ENCODE data around the gene WFIKKN1.

WFIKKN1 gene

GRCh38 chr16:619476-620100, 11.2 kb upstream of the WFIKKN1 start:
- Histone ChIP-seq H3K27ac (no peak overlapping the region), H3K27me3 (no peaks in the 10 kb centered on the region), H3K9me3 (no peaks in the 10 kb centered on the region), H4K20me1 (peaks cover 81% of the 10 kb centered on the region), H3K36me3 (peaks cover 16% of the 10 kb centered on the region; the same call in 1 of the 2 replicates), H3K4me2 (no peak overlapping the region), H3K9ac (no peak overlapping the region), H3K4me3 (no peak overlapping the region), H3K4me1 (peaks cover 52% of the 10 kb centered on the region)
- no peak for TF ChIP-seq Cebpa-rat (IDR thresholded peaks at IDR 0.05)

GRCh38 chr16:620700-621525, 9.9 kb upstream of the WFIKKN1 start:
- no peak for TF ChIP-seq Cebpa-rat (IDR thresholded peaks at IDR 0.05)
- H4K20me1 ChIP-seq, result peaks cover 83% of the 10 kb centered on the region
- H3K27ac ChIP-seq, result peak overlapping the region; percentile 44
- H3K9me3 ChIP-seq, result no peaks in the 10 kb centered on the region
- peaks cover 25% of the 10 kb centered on the region for H3K36me3 ChIP-seq
- no peak overlapping the region for H3K4me3 ChIP-seq
- H3K4me1 ChIP-seq, result peaks cover 51% of the 10 kb centered on the region
- peak overlapping the region; percentile 56 for H3K4me2 ChIP-seq
- H3K9ac ChIP-seq, result peak overlapping the region; percentile 53; the same call in 1 of the 2 replicates
- no peaks in the 10 kb centered on the region for H3K27me3 ChIP-seq

- Histone ChIP-seq H3K9me3 (no peaks in the 10 kb centered on the region), H3K27ac (peak overlapping the region; percentile 44), H3K36me3 (peaks cover 32% of the 10 kb centered on the region), H3K4me1 (peaks cover 51% of the 10 kb centered on the region), H3K27me3 (no peaks in the 10 kb centered on the region), H3K4me3 (no peak overlapping the region), H3K4me2 (peak overlapping the region; percentile 56), H4K20me1 (peaks cover 85% of the 10 kb centered on the region), H3K9ac (peak overlapping the region; percentile 53; the same call in 1 of the 2 replicates)
- no peak for TF ChIP-seq Cebpa-rat (IDR thresholded peaks at IDR 0.05)
Observed at GRCh38 chr16:621526-622105, 9.2 kb upstream of the WFIKKN1 start.

- no peak overlapping the region for H3K4me3 ChIP-seq
Observed at GRCh38 chr16:622920-623280, 7.9 kb upstream of the WFIKKN1 start.

GRCh38 chr16:624526-625070, 6.2 kb upstream of the WFIKKN1 start:
- peaks cover 55% of the 10 kb centered on the region for H3K4me1 ChIP-seq
- no peak overlapping the region for H3K27ac ChIP-seq
- H4K20me1 ChIP-seq, result peaks cover 69% of the 10 kb centered on the region
- TF ChIP-seq Cebpa-rat (IDR thresholded peaks at IDR 0.05), result no peak
- H3K9me3 ChIP-seq, result no peaks in the 10 kb centered on the region
- H3K27me3 ChIP-seq, result no peaks in the 10 kb centered on the region
- H3K4me2 ChIP-seq, result peak overlapping the region; percentile 58
- peak overlapping the region; percentile 29; the same call in 1 of the 2 replicates for H3K9ac ChIP-seq
- H3K4me3 ChIP-seq, result no peak overlapping the region
- peaks cover 43% of the 10 kb centered on the region for H3K36me3 ChIP-seq

More at GRCh38 chr16:622920-623280, 7.9 kb upstream of the WFIKKN1 start:
- peaks cover 84% of the 10 kb centered on the region for H4K20me1 ChIP-seq
- no peak overlapping the region for H3K4me2 ChIP-seq
- no peaks in the 10 kb centered on the region for H3K9me3 ChIP-seq
- H3K27me3 ChIP-seq, result no peaks in the 10 kb centered on the region
- peaks cover 35% of the 10 kb centered on the region for H3K36me3 ChIP-seq
- H3K27ac ChIP-seq, result no peak overlapping the region
- H3K9ac ChIP-seq, result no peak overlapping the region
- H3K4me1 ChIP-seq, result peaks cover 53% of the 10 kb centered on the region
- no peak for TF ChIP-seq Cebpa-rat (IDR thresholded peaks at IDR 0.05)

GRCh38 chr16:625117-625976, 5.4 kb upstream of the WFIKKN1 start:
- no peaks in the 10 kb centered on the region for H3K9me3 ChIP-seq
- no peaks in the 10 kb centered on the region for H3K27me3 ChIP-seq
- H3K27ac ChIP-seq, result no peak overlapping the region
- H4K20me1 ChIP-seq, result peaks cover 71% of the 10 kb centered on the region
- H3K9ac ChIP-seq, result peak overlapping the region; percentile 29; the same call in 1 of the 2 replicates
- no peak for TF ChIP-seq Cebpa-rat (IDR thresholded peaks at IDR 0.05)
- peaks cover 53% of the 10 kb centered on the region for H3K4me1 ChIP-seq
- H3K4me3 ChIP-seq, result no peak overlapping the region
- H3K36me3 ChIP-seq, result peaks cover 43% of the 10 kb centered on the region
- peak overlapping the region; percentile 58 for H3K4me2 ChIP-seq

GRCh38 chr16:625977-626765, 4.6 kb upstream of the WFIKKN1 start:
- Histone ChIP-seq H3K27ac (no peak overlapping the region), H3K4me1 (peaks cover 56% of the 10 kb centered on the region), H3K9ac (no peak overlapping the region)

GRCh38 chr16:626787-627453, 3.9 kb upstream of the WFIKKN1 start:
- no peaks in the 10 kb centered on the region for H3K27me3 ChIP-seq
- H3K9ac ChIP-seq, result no peak overlapping the region
- H3K4me2 ChIP-seq, result no peak overlapping the region
- H3K9me3 ChIP-seq, result no peaks in the 10 kb centered on the region
- H3K27ac ChIP-seq, result no peak overlapping the region
- no peak overlapping the region for H3K4me3 ChIP-seq
- H3K36me3 ChIP-seq, result peaks cover 43% of the 10 kb centered on the region
- TF ChIP-seq Cebpa-rat (IDR thresholded peaks at IDR 0.05), result no peak
- H4K20me1 ChIP-seq, result peaks cover 69% of the 10 kb centered on the region
- H3K4me1 ChIP-seq, result peaks cover 51% of the 10 kb centered on the region

More at GRCh38 chr16:625977-626765, 4.6 kb upstream of the WFIKKN1 start:
- H3K4me2 ChIP-seq, result no peak overlapping the region
- H3K36me3 ChIP-seq, result peaks cover 43% of the 10 kb centered on the region
- peaks cover 74% of the 10 kb centered on the region for H4K20me1 ChIP-seq
- TF ChIP-seq Cebpa-rat (IDR thresholded peaks at IDR 0.05), result no peak
- no peaks in the 10 kb centered on the region for H3K9me3 ChIP-seq
- no peak overlapping the region for H3K4me3 ChIP-seq
- no peaks in the 10 kb centered on the region for H3K27me3 ChIP-seq
